ENCODE measurements around the gene VWDE.

The VWDE gene

GRCh38 chr7:12294701-12295100 lies 109.0 kb downstream of the VWDE start:
- no peak for TF ChIP-seq CTCF (IDR thresholded peaks at IDR 0.05; ENCODE audit: low read depth, low read length)
- DNase-seq = no peak
- no peak overlapping the region for H3K4me3 ChIP-seq (ENCODE audit: low read depth, low read length)

GRCh38 chr7:12291870-12292269 lies 111.8 kb downstream of the VWDE start:
- no peaks in the 10 kb centered on the region for H3K27me3 ChIP-seq
- H3K4me1 ChIP-seq = no peaks in the 10 kb centered on the region
- no peaks in the 10 kb centered on the region for H3K36me3 ChIP-seq
- no peak overlapping the region for H3K4me3 ChIP-seq (ENCODE audit: low read depth, low read length)
- DNase-seq = no peak
- H3K9me3 ChIP-seq = no peaks in the 10 kb centered on the region
- TF ChIP-seq CTCF (IDR thresholded peaks at IDR 0.05; ENCODE audit: low read depth, low read length) = peak; percentile 68

More at GRCh38 chr7:12294701-12295100, 109.0 kb downstream of the VWDE start:
- H3K27me3 ChIP-seq = no peaks in the 10 kb centered on the region
- no peaks in the 10 kb centered on the region for H3K36me3 ChIP-seq
- no peaks in the 10 kb centered on the region for H3K4me1 ChIP-seq
- H3K9me3 ChIP-seq = no peaks in the 10 kb centered on the region

- Histone ChIP-seq H3K9me3 (no peaks in the 10 kb centered on the region), H3K4me3 (ENCODE audit: low read depth, low read length) (no peak overlapping the region), H3K4me1 (no peaks in the 10 kb centered on the region), H3K27me3 (no peaks in the 10 kb centered on the region), H3K36me3 (no peaks in the 10 kb centered on the region)
- no peak for TF ChIP-seq CTCF (IDR thresholded peaks at IDR 0.05; ENCODE audit: low read depth, low read length)
- no peak for DNase-seq
Measured at GRCh38 chr7:12290761-12291160, 112.9 kb downstream of the VWDE start.

GRCh38 chr7:12289996-12290395 lies 113.7 kb downstream of the VWDE start:
- no peak for TF ChIP-seq CTCF (IDR thresholded peaks at IDR 0.05; ENCODE audit: low read depth, low read length)
- Histone ChIP-seq H3K4me1 (no peaks in the 10 kb centered on the region), H3K4me3 (ENCODE audit: low read depth, low read length) (no peak overlapping the region), H3K9me3 (no peaks in the 10 kb centered on the region), H3K36me3 (no peaks in the 10 kb centered on the region), H3K27me3 (no peaks in the 10 kb centered on the region)
- no peak for DNase-seq

- Histone ChIP-seq H3K4me1 (no peaks in the 10 kb centered on the region), H3K36me3 (no peaks in the 10 kb centered on the region), H3K4me3 (ENCODE audit: low read depth, low read length) (no peak overlapping the region), H3K9me3 (no peaks in the 10 kb centered on the region), H3K27me3 (no peaks in the 10 kb centered on the region)
- no peak for TF ChIP-seq CTCF (IDR thresholded peaks at IDR 0.05; ENCODE audit: low read depth, low read length)
- no peak for DNase-seq
Measured at GRCh38 chr7:12287901-12288300, 115.8 kb downstream of the VWDE start.

GRCh38 chr7:12281038-12281437 lies 122.6 kb downstream of the VWDE start:
- no peak for TF ChIP-seq CTCF (IDR thresholded peaks at IDR 0.05; ENCODE audit: low read depth, low read length)
- DNase-seq = no peak
- H3K4me1 ChIP-seq = no peaks in the 10 kb centered on the region
- no peaks in the 10 kb centered on the region for H3K9me3 ChIP-seq
- no peaks in the 10 kb centered on the region for H3K36me3 ChIP-seq
- no peak overlapping the region for H3K4me3 ChIP-seq (ENCODE audit: low read depth, low read length)
- no peaks in the 10 kb centered on the region for H3K27me3 ChIP-seq

Data from BE2C (cell line).